ENCODE measurements around the gene ITPKB. TPM values are rescaled to one million over a fixed set of nuclear protein-coding genes. Genes with fewer than 3 reads are reported as not detected.
"Not testable (repeated sequence)": the region's sequence is repeated elsewhere in the genome, so short reads cannot be mapped to it uniquely, and the experiment has no call there.

The ITPKB gene
- total RNA-seq, 5 donors from 2014 or later (not counting 1 experiment from before 2014, with no cell fraction given) = 153 to 351 (median 179) TPM

GRCh38 chr1:226749467-226749866, 10.4 kb upstream of the ITPKB start:
- CTCF ChIA-PET = interaction anchor here in 1 of 2 donors (0.5 to 0.6 kb wide), 2 partner anchors 46 to 123 kb away, joined by 3 read pairs; no protein-coding TSS in a partner anchor
- Histone ChIP-seq H3K27me3 (replicated peaks in 1 of 2; ENCODE audit: control insufficient read depth in 2 of 2, extremely low read depth in 1 of 2, insufficient read depth in 2 of 2, low read length in 1 of 2) (peaks cover 0 to 6% of the 10 kb centered on the region in 2 experiments), H3K27ac (ENCODE audit: low read length) (no peak overlapping the region), H3K4me3 (ENCODE audit: control insufficient read depth in 1 of 2, extremely low read depth in 1 of 2, low read length in 1 of 2) (no peak overlapping the region), H3K9me3 (no peaks in the 10 kb centered on the region), H3K4me1 (ENCODE audit: control insufficient read depth in 1 of 2, extremely low read depth in 1 of 2, insufficient read depth in 2 of 2, low read length in 2 of 2) (peaks cover 6 to 13% of the 10 kb centered on the region in 2 experiments), H3K36me3 (ENCODE audit: control insufficient read depth in 2 of 2, extremely low read depth in 1 of 2, insufficient read depth in 1 of 2, low read length in 1 of 2) (no peaks in the 10 kb centered on the region)
- DNase-seq (no peak), ATAC-seq (replicated peaks in 1 of 4) (peak in 1 of 4 experiments; percentile 34)
- Mint-ChIP-seq H3K4me1 (peaks cover 17 to 24% (median 19%) of the 10 kb centered on the region in 3 donors), H3K27ac (no peak overlapping the region), H3K36me3 (no peaks in the 10 kb centered on the region), H3K27me3 (no peaks in the 10 kb centered on the region), H3K4me3 (no peak overlapping the region), H3K9me3 (no peaks in the 10 kb centered on the region)
- no CpG with 5 or more reads among the region's 11 CpGs for WGBS (ENCODE audit: insufficient coverage)
- POLR2A ChIA-PET = interaction anchor here in 1 of 2 donors (0.5 kb wide), 1 partner anchor 190 kb away, joined by 6 read pairs; no protein-coding TSS in a partner anchor

DNA sequence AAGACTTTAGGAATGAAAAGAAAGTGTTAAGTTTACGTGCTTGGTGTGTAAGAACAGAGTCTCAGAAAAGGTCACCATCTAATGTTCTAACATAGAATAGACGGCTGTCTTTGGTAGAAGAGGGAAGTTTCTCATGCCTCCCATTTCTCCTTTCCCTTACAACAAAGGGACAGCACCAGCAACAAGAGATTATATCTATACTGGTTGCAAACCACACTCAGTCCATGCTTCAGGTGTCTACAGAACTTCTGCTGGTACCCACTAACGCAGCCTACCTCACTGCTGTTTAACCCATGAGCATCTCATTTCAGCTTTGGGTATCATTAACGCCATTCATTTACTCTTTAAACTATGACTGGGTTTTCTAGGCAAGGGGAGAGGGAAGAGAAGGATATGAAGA, 9.2 kb upstream of the ITPKB start:
- H3K4me1 ChIP-seq (ENCODE audit: control insufficient read depth in 1 of 2, extremely low read depth in 1 of 2, insufficient read depth in 2 of 2, low read length in 2 of 2) = peaks cover 0 to 5% of the 10 kb centered on the region in 2 experiments
- DNase-seq (no peak), ATAC-seq (replicated peaks in 1 of 4) (no peak)
- no peaks in the 10 kb centered on the region for H3K36me3 Mint-ChIP-seq
- H3K27me3 ChIP-seq (replicated peaks in 1 of 2; ENCODE audit: control insufficient read depth in 2 of 2, extremely low read depth in 1 of 2, insufficient read depth in 2 of 2, low read length in 1 of 2) = peaks cover 0 to 6% of the 10 kb centered on the region in 2 experiments
- WGBS (ENCODE audit: insufficient coverage) = no CpG with 5 or more reads among the region's 4 CpGs
- ChIA-PET POLR2A (no interaction called here), CTCF (no interaction called here)
- H3K9me3 ChIP-seq = peaks cover 3% of the 10 kb centered on the region
- no peak overlapping the region for H3K4me3 Mint-ChIP-seq
- no peaks in the 10 kb centered on the region for H3K27me3 Mint-ChIP-seq
- H3K27ac ChIP-seq (ENCODE audit: low read length) = no peak overlapping the region
- no peaks in the 10 kb centered on the region for H3K36me3 ChIP-seq (ENCODE audit: control insufficient read depth in 2 of 2, extremely low read depth in 1 of 2, insufficient read depth in 1 of 2, low read length in 1 of 2)
- H3K4me1 Mint-ChIP-seq = peaks cover 8 to 12% (median 9%) of the 10 kb centered on the region in 3 donors
- no peak overlapping the region for H3K4me3 ChIP-seq (ENCODE audit: control insufficient read depth in 1 of 2, extremely low read depth in 1 of 2, low read length in 1 of 2)
- no peaks in the 10 kb centered on the region for H3K9me3 Mint-ChIP-seq
- H3K27ac Mint-ChIP-seq = no peak overlapping the region

- H3K27me3 ChIP-seq (replicated peaks in 1 of 2; ENCODE audit: control insufficient read depth in 2 of 2, extremely low read depth in 1 of 2, insufficient read depth in 2 of 2, low read length in 1 of 2); CTCF ChIA-PET; ATAC-seq (replicated peaks in 1 of 4); H3K4me3 ChIP-seq (ENCODE audit: control insufficient read depth in 1 of 2, extremely low read depth in 1 of 2, low read length in 1 of 2); H3K9me3 ChIP-seq; POLR2A ChIA-PET; H3K4me1 ChIP-seq (ENCODE audit: control insufficient read depth in 1 of 2, extremely low read depth in 1 of 2, insufficient read depth in 2 of 2, low read length in 2 of 2); H3K27ac Mint-ChIP-seq; H3K27ac ChIP-seq (ENCODE audit: low read length); H3K36me3 Mint-ChIP-seq; DNase-seq; H3K4me3 Mint-ChIP-seq; H3K36me3 ChIP-seq (ENCODE audit: control insufficient read depth in 2 of 2, extremely low read depth in 1 of 2, insufficient read depth in 1 of 2, low read length in 1 of 2); H3K27me3 Mint-ChIP-seq; H3K9me3 Mint-ChIP-seq: not testable (repeated sequence)
- H3K4me1 Mint-ChIP-seq = peaks cover 8 to 10% (median 10%) of the 10 kb centered on the region in 3 donors
- WGBS (ENCODE audit: insufficient coverage) = 89% methylated on average over 6 of the region's 17 CpGs
Measured at GRCh38 chr1:226747519-226748263, 8.6 kb upstream of the ITPKB start.

GRCh38 chr1:226743259-226743658, 4.2 kb upstream of the ITPKB start:
- Mint-ChIP-seq H3K9me3 (no peaks in the 10 kb centered on the region), H3K27ac (no peak overlapping the region), H3K4me3 (no peak overlapping the region), H3K4me1 (peaks cover 21 to 29% (median 28%) of the 10 kb centered on the region in 3 donors), H3K36me3 (no peaks in the 10 kb centered on the region), H3K27me3 (no peaks in the 10 kb centered on the region)
- H3K9me3 ChIP-seq = peaks cover 3% of the 10 kb centered on the region
- H3K4me3 ChIP-seq (ENCODE audit: control insufficient read depth in 1 of 2, extremely low read depth in 1 of 2, low read length in 1 of 2) = no peak overlapping the region
- DNase-seq (no peak), ATAC-seq (replicated peaks in 1 of 4) (no peak)
- H3K27me3 ChIP-seq (replicated peaks in 1 of 2; ENCODE audit: control insufficient read depth in 2 of 2, extremely low read depth in 1 of 2, insufficient read depth in 2 of 2, low read length in 1 of 2) = no peaks in the 10 kb centered on the region
- H3K27ac ChIP-seq (ENCODE audit: low read length) = no peak overlapping the region
- ChIA-PET CTCF (no interaction called here), POLR2A (interaction anchor here in 1 of 2 donors (0.6 kb wide), 2 partner anchors 16 to 20 kb away, joined by 4 to 5 read pairs; no protein-coding TSS in a partner anchor)
- peaks cover 16 to 23% of the 10 kb centered on the region in 2 experiments for H3K4me1 ChIP-seq (ENCODE audit: control insufficient read depth in 1 of 2, extremely low read depth in 1 of 2, insufficient read depth in 2 of 2, low read length in 2 of 2)
- H3K36me3 ChIP-seq (ENCODE audit: control insufficient read depth in 2 of 2, extremely low read depth in 1 of 2, insufficient read depth in 1 of 2, low read length in 1 of 2) = no peaks in the 10 kb centered on the region

DNA sequence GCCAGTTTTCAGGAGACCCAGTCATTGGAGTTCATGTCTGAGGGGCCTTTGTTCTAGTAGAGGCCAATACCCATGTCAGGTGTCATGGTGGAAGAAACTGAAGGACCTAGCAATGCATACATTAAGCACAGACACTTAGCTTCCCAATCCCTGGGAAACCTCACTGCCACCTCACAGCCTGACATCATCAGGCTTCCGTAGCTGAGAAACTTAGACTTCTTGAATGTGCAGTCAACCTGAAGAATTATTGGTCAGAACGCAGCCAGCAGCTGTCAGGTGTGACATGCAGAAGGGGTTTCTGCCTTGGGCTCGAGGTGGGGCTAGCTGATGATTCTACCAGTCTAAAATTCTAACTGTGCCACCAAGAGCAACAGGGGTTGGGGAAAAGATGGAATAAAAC, 1.9 kb upstream of the ITPKB start:
- peaks cover under 1 to 11% of the 10 kb centered on the region in 2 donors for H3K36me3 ChIP-seq (ENCODE audit: control insufficient read depth in 2 of 2, extremely low read depth in 1 of 2, insufficient read depth in 1 of 2, low read length in 1 of 2)
- POLR2A ChIA-PET = no interaction called here
- Mint-ChIP-seq H3K27me3 (no peaks in the 10 kb centered on the region), H3K4me3 (no peak overlapping the region), H3K4me1 (peaks cover 22 to 29% (median 26%) of the 10 kb centered on the region in 3 donors), H3K9me3 (no peaks in the 10 kb centered on the region), H3K27ac (peak overlapping the region; percentile 96 to 98), H3K36me3 (peaks cover 8% of the 10 kb centered on the region)
- DNase-seq (no peak), ATAC-seq (replicated peaks in 1 of 4) (no peak)
- H3K9me3 ChIP-seq = peaks cover 3% of the 10 kb centered on the region
- no peak overlapping the region for H3K4me3 ChIP-seq (ENCODE audit: control insufficient read depth in 1 of 2, extremely low read depth in 1 of 2, low read length in 1 of 2)
- peaks cover 21 to 25% of the 10 kb centered on the region in 2 experiments for H3K4me1 ChIP-seq (ENCODE audit: control insufficient read depth in 1 of 2, extremely low read depth in 1 of 2, insufficient read depth in 2 of 2, low read length in 2 of 2)
- H3K27me3 ChIP-seq (replicated peaks in 1 of 2; ENCODE audit: control insufficient read depth in 2 of 2, extremely low read depth in 1 of 2, insufficient read depth in 2 of 2, low read length in 1 of 2) = no peaks in the 10 kb centered on the region
- no peak overlapping the region for H3K27ac ChIP-seq (ENCODE audit: low read length)
- WGBS (ENCODE audit: insufficient coverage) = 69% methylated on average over 3 of the region's 3 CpGs
- CTCF ChIA-PET = interaction anchor here in 1 of 2 donors (0.6 kb wide), 1 partner anchor 1258 kb away, joined by 5 read pairs; no protein-coding TSS in a partner anchor

DNA sequence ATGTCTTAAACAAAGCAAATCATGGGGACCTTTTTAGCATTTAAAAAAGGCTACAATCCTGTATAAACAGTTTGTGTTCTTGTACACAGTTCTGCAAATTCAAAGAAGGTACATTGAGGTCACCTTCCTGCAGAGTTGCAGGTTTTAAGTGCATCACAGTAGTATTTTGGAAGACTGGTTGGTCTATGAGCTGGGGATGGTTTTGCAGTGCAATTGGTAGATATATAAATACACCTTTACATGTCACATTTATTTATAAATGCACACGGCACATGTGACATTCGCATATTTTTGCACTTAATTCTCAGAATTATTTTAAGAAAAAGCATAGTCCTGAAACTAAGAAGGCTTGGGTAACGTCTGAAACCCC, 599 bp upstream of the ITPKB start:
- Mint-ChIP-seq H3K27me3 (no peaks in the 10 kb centered on the region), H3K4me3 (peak overlapping the region; percentile 85 to 95 (median 90)), H3K4me1 (peaks cover 31 to 38% (median 33%) of the 10 kb centered on the region in 3 donors), H3K27ac (peak overlapping the region; percentile 96 to 98), H3K36me3 (peaks cover 19% of the 10 kb centered on the region), H3K9me3 (no peaks in the 10 kb centered on the region)
- H3K27ac ChIP-seq (ENCODE audit: low read length) = peak overlapping the region; percentile 79
- H3K4me3 ChIP-seq (ENCODE audit: control insufficient read depth in 1 of 2, extremely low read depth in 1 of 2, low read length in 1 of 2) = peak overlapping the region in 1 of 2 donors; percentile 6
- DNase-seq = peak in 1 of 35 experiments; percentile 62
- ChIA-PET POLR2A (interaction anchor here (0.6 to 1.4 kb wide), 27 partner anchors 9 to 1130 kb away, joined by 3 to 12 read pairs (median 5); partner anchors contain the start of gene H3-3A (in 1 of the 2)), CTCF (interaction anchor here (0.7 to 1.3 kb wide), 8 partner anchors 32 to 200 kb away, joined by 3 to 6 read pairs (median 4); partner anchors contain the start of gene COQ8A (in 1 of the 2))
- peaks cover 25 to 37% of the 10 kb centered on the region in 2 experiments for H3K4me1 ChIP-seq (ENCODE audit: control insufficient read depth in 1 of 2, extremely low read depth in 1 of 2, insufficient read depth in 2 of 2, low read length in 2 of 2)
- no peaks in the 10 kb centered on the region for H3K27me3 ChIP-seq (replicated peaks in 1 of 2; ENCODE audit: control insufficient read depth in 2 of 2, extremely low read depth in 1 of 2, insufficient read depth in 2 of 2, low read length in 1 of 2)
- H3K9me3 ChIP-seq = peaks cover 3% of the 10 kb centered on the region
- ATAC-seq (replicated peaks in 1 of 4) = peak; percentile 12 to 66 (median 24)
- peaks cover 8 to 24% of the 10 kb centered on the region in 2 donors for H3K36me3 ChIP-seq (ENCODE audit: control insufficient read depth in 2 of 2, extremely low read depth in 1 of 2, insufficient read depth in 1 of 2, low read length in 1 of 2)
- WGBS (ENCODE audit: insufficient coverage) = 7% methylated on average over 2 of the region's 3 CpGs

Measured in T-cell (primary cell).